GM18502 (cell line): ENCODE results near the gene DPYSL3.

Experiments
- ATAC-seq: cut with Tn5 transposase; IDR thresholded peaks from one replicate; pipeline ENCODE4 v1.9.1; 2021; ENCODE audit warnings: mild to moderate bottlenecking; ENCODE audit not compliant: unreplicated experiment, poor library complexity

The DPYSL3 gene

GRCh38 chr5:147479949-147480348 is 29.9 kb downstream of the DPYSL3 start:
- no peak for ATAC-seq

- ATAC-seq, result no peak
Measured at GRCh38 chr5:147479444-147479843, 30.4 kb downstream of the DPYSL3 start.

DNA sequence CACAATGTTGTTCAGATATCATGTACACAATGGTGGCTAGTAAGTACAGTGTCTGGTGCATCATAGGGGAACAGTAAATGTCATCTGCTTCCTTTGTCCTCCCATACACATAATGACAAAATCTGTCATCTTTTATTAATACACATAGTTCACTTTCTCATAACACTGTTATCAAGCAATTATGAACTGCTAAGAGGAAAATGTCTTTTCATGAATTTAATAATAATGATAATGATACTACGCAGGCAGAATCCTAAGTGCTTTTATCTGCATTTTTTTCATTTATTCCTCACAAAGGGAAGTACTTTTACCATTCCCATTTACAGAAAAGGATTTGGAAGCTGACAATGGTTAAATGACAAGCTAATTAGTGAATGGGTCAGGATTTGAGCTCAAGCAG is 35.7 kb downstream of the DPYSL3 start:
- ATAC-seq, result no peak

DNA sequence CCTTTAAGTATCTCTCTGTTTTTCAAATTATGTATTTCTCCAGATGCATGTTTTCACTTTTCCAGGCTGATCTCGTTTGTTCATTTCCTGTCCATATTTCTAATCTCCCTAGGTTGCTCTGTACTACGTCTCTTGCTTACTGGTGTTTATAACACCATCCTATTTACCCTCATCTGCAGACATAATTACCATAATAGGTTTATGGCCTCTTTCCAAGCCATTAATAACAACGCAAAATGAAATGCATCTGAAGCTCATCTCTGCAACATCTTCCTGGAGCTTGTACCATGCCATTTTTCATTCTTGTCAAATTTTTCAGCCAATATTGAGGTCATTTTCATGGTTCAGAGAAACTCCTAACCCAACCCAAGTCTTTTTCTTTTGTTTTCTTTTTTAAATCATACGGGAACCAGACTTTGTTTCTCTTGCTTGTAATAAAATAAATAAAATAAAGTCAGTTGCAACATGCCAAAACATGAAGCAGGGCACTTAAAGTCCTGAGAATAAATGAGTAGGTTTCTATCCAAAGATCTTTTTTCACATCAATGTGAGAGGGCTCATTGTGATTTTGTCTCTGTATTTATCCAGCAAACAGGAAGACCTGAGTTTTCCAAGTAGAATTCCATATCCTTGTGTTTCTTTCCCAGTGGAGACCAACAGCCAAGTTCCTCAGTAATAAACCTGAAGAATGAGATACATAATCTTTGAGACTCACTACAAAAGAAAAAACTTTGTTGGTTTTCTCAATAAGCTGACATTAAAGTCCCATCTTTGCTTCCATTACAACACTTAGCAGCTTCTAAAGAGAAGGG is 37.0 kb downstream of the DPYSL3 start:
- ATAC-seq, result no peak

- ATAC-seq, result no peak
Measured at GRCh38 chr5:147467973-147468508, 41.8 kb downstream of the DPYSL3 start.

DNA sequence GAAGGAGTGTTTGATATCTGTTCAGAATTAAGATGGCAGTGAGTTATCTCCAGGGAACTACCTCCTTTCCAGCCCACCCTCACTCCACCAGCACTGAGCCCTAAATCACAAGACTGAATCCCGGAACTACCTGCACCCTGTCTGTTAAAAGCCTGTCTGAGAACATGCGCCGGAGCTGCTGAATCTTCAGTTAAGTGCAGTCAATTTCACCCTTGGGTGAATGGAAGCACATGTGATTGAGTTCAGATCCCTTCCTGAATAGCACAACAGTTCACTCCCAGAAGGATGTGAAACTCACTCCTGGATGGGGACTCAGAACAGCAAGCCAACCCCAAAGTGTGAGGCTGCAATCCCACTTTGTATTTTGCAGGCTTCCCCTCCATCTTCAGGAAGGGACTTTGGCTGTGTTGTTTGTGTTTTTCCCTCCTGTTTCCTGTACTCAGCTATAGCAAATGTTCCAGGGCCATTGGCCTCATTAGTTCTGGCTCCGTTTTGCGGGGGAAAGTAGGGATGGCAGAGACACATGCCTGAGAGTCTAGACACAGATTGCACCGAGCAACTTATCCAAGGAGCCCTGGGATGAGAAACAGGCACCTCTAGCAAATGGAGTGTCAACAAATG is 43.4 kb downstream of the DPYSL3 start:
- no peak for ATAC-seq

- ATAC-seq, result no peak
Measured at GRCh38 chr5:147465747-147466146, 44.1 kb downstream of the DPYSL3 start.

DNA sequence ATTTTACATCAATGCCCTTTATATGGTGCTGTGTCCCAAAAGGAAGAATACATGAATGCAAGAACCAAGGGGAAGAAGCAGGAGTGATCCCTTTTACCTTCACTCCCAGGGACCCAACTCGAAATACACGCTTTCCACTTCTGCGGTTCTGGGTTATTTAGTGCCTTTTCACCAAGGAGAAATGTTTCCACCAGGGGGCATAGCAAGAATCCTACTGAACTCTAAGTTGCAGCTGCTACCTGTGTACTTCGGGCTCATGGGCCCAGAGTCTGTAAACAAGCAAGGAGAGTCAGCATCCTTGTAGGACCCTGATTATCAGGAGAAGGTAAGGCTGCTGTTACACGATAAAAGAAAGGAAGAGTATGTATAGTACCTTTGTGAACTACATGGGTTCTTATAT is 45.7 kb downstream of the DPYSL3 start:
- peak; percentile 62 for ATAC-seq

GRCh38 chr5:147461915-147462314 is 48.0 kb downstream of the DPYSL3 start:
- no peak for ATAC-seq

DNA sequence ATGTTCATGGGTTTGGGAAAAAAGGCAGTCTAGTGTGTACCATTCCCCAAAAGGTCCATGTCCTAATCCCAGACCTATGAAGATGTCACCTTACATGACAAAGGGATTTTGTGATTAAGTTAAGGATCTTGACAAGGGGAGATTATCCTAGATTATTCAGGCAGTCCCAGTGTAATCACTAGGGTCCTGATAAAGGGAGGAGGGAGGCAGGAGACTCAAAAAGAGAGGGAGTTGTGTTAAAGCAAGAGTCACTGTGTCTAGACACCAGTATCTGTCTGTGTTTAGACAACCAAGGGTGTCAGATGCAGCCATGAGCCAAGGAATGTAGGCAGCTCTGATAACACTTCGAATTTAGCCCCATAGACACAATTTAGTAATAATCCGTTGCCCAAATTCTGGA is 49.5 kb downstream of the DPYSL3 start:
- ATAC-seq, result no peak

DNA sequence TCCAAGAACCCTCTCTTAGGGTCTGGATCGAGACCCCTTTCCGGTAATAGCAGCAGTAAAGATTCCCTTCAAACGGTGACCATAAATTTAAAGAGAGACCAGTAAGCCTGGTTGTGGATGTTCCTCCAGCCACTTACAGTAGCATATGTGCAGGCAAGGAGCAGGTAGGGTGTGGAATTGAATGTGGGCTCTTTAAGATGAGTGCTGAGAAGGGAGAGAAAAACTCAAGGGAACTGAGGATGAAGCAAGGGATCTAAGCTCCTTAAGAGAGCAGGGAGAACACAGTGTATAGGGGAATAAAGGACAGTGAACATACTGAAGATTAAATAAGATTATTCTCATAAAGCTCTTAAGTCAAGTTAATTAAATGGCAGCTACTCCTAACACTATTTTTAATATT is 51.3 kb downstream of the DPYSL3 start:
- ATAC-seq, result no peak

GRCh38 chr5:147455822-147456450 is 53.9 kb downstream of the DPYSL3 start:
- ATAC-seq, result no peak

DNA sequence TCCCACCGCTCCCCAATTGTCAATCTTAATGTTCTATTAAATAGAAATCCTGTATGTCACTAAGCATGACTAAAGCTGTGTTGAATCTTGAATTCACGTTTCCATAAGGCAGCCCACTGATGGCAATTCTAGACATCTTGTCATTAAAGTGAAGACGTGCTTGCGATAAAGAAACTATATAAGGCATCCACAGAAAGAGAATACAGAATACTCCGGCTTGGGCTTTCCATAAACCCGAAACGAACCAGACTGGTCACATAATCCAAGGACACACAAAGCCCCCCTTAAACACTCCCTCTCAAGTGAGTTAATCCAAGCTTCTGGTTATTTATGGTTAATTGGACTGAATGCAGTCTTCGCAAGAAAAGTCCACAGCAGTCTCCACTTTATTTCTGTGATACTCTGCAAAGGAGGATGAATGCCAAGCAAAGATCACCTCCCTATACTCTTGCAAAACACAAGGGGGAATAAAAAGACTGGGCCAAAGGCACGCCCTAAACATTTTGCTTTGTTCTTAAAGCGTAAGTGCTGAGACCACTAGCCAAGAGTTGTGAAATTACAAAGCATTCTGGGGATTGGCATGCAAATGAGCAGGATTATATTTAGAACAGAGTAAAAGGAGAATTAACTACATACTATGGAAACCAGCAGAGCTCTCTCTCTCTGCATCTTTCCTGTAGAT is 54.7 kb downstream of the DPYSL3 start:
- ATAC-seq, result peak; percentile 50

DNA sequence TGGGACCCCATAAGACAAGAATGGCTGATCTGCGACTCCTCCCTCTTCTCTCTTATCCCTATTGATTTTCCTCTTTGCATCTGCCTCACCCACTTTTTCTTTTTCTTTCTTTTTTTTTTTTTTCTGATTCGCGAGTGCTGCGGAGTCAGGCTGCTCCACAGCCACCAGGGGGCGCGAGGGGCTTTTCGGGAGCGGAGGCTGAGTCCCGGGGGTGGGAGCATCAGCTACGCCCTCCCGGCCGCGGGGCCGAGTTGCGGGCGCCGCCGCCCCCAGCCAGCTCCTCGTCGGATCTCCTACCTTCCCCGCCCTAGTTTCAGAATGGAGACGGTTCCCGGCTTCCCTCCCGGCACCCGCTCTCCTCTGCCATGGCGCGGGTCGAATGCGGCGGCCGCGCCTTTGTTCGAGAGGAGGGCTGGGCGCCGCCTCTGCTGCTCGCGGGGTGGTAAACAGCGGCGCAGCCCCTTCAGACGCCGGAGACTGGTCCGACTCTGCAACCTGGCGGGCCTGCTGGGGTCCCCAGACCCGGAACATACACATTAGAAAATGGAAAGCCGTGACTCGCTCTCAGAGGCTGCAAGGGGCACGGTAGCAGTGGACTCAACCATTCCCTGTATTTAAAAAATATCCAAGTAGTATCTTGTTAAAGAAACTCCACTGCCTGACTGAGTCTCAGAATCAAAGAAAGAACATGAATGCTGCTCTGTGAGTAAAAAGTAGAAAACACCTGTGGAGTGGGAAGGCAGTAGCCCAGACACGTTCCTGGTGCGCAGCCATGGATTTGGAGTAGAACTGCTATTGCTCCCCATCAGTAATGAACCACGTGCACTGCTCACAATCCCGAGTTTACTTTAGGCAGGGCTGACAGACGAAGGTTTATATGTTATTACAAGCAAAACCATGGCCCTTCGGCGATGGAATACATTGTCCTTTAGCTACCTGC is 55.7 kb downstream of the DPYSL3 start:
- ATAC-seq, result peak; percentile 86

GRCh38 chr5:147452165-147452811 is 57.6 kb downstream of the DPYSL3 start:
- no peak for ATAC-seq

DNA sequence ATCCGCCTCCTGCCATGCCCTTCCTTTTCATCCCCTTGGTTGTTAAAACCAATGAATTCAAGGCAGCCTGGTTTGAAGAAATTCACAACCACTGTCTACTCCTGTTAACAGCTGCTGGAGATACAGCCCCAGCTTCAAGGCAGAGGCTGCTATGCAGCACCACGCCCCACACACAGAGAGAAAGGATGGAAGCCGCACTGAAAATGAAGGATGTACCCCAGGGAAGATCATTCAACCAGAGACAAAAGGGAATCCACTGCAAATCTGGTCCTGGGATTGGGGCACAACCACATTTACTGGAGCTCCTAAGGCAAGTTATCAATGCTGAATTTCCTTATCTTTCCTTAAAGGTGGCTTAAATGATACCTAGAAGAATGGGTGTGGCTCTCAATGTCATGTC is 58.7 kb downstream of the DPYSL3 start:
- ATAC-seq, result no peak

DNA sequence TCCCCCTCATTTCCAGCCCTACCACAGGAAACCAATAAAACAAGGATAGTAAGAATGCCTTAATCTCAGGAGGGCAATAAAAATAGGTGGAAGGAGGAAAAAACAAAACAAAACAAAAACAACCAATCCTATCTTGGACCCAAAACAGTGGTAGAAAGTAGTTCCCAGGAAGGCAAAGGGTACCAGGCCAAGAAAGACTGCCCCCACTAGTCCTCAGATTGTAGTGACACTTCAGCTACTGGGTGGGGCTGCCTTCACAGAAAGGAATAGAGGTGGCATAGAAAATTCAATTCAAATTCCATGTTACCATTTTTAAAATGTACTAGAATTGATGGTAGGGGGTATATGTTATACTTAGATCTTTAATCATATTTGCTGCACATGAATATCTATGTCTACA is 59.3 kb downstream of the DPYSL3 start:
- ATAC-seq, result no peak

GRCh38 chr5:147448766-147449165 is 61.1 kb downstream of the DPYSL3 start:
- no peak for ATAC-seq

GRCh38 chr5:147446523-147446922 is 63.3 kb downstream of the DPYSL3 start:
- ATAC-seq, result no peak
